Liver (tissue), 9 donors: ENCODE measurements around the gene ARFGAP1. TPM values are rescaled to one million over a fixed set of nuclear protein-coding genes. Genes with fewer than 3 reads are reported as not detected.

Experiments
- DNase-seq: peaks from one replicate; pipeline ENCODE4 v3.0.0-alpha.2; 2017; ENCODE audit warnings: low spot score
- H3K27ac ChIP-seq, 2 donors: one replicate each; pipeline ENCODE4 v1.7.0; 2013; ENCODE audit warnings: inconsistent platforms in 2 of 2, low read length in 2 of 2, control low read depth in 1 of 2, low read depth in 1 of 2, mild to moderate bottlenecking in 1 of 2
- H3K27me3 ChIP-seq, 4 donors: one replicate each; pipeline versions ENCODE4 v1.6.1 to v1.7.0; 2013; ENCODE audit warnings: low read length in 3 of 4, inconsistent platforms in 1 of 4, mild to moderate bottlenecking in 1 of 4, moderate library complexity in 1 of 4; ENCODE audit not compliant: control insufficient read depth in 4 of 4, insufficient read depth in 4 of 4
- H3K36me3 ChIP-seq, 4 donors: one replicate each; pipeline versions ENCODE4 v1.6.1 to v1.7.0; 2013; ENCODE audit warnings: low read length in 3 of 4, mild to moderate bottlenecking in 3 of 4, low read depth in 1 of 4, moderate library complexity in 1 of 4; ENCODE audit not compliant: control insufficient read depth in 4 of 4, insufficient read depth in 3 of 4
- H3K4me1 ChIP-seq, 4 donors: one replicate each; pipeline versions ENCODE4 v1.6.1 to v1.7.0; 2013; ENCODE audit warnings: low read length in 3 of 4, mild to moderate bottlenecking in 3 of 4, moderate library complexity in 1 of 4; ENCODE audit not compliant: control insufficient read depth in 4 of 4, insufficient read depth in 4 of 4
- H3K4me3 ChIP-seq, 3 donors: one replicate each; pipeline versions ENCODE4 v1.6.1 to v1.7.0; 2013; ENCODE audit warnings: low read length in 3 of 3, control low read depth in 1 of 3, low read depth in 1 of 3, mild to moderate bottlenecking in 1 of 3
- H3K9ac ChIP-seq, 2 donors: one replicate each; pipeline ENCODE4 v1.7.0; 2013; ENCODE audit warnings: low read length in 2 of 2, mild to moderate bottlenecking in 2 of 2, moderate library complexity in 2 of 2, control low read depth in 1 of 2, low read depth in 1 of 2
- H3K9me3 ChIP-seq, 4 donors: one replicate each; pipeline versions ENCODE4 v1.6.1 to v1.7.0; 2013; ENCODE audit warnings: low read length in 3 of 4; ENCODE audit not compliant: control insufficient read depth in 4 of 4
- EGR1 ChIP-seq, 2 donors: IDR thresholded peaks; 2 replicates each; pipeline ENCODE4 v1.6.1; 2016 to 2018; ENCODE audit warnings: antibody characterized with exemption in 2 of 2, low read depth in 2 of 2
- FOXA2 ChIP-seq: IDR thresholded peaks from 2 replicates; pipeline ENCODE4 v1.6.1; 2016; ENCODE audit warnings: antibody characterized with exemption
- GABPA ChIP-seq, 2 donors: IDR thresholded peaks in 1 of 2; conservative IDR thresholded peaks in 1 of 2; 2 replicates each; pipeline ENCODE4 v1.6.1; 2016; ENCODE audit warnings: antibody characterized with exemption in 2 of 2, mild to moderate bottlenecking in 1 of 2, moderate library complexity in 1 of 2
- HNF4A ChIP-seq, 2 donors: conservative IDR thresholded peaks; 2 replicates each; pipeline ENCODE4 v1.6.1; 2016; ENCODE audit warnings: antibody characterized with exemption in 2 of 2, mild to moderate bottlenecking in 2 of 2
- NR2F2 ChIP-seq: IDR thresholded peaks from 2 replicates; pipeline ENCODE4 v1.6.1; 2016; ENCODE audit warnings: antibody characterized with exemption
- RAD21 ChIP-seq, 2 donors: IDR thresholded peaks; 2 replicates each; pipeline ENCODE4 v1.6.1; 2016; ENCODE audit warnings: antibody characterized with exemption in 2 of 2, mild to moderate bottlenecking in 2 of 2
- whole genome bisulfite sequencing: extraction: QIAGEN DNeasy Blood & Tissue Kit; methylation state at CpG from one replicate; pipeline ENCODE4 v1.1.7; 2013; 5-methylcytosine and 5-hydroxymethylcytosine counted together
- polyA plus RNA-seq, 2 donors: library from polyadenylated mRNA; stranded (reverse) in 1 of 2; unstranded in 1 of 2; fragments of 200-250 nt in 1 of 2; fragments of >200 nt in 1 of 2; fragmentation: Nextera tagmentation in 1 of 2; extraction: Ambion mirVana in 1 of 2; gene quantifications; one replicate each; pipeline versions ENCODE4 v1.2.1 to v1.2.3, GENCODE V29; 2013 to 2015
- total RNA-seq, 2 donors: library from RNA; depleted of rRNA; stranded (reverse); fragments of >200 nt; gene quantifications; one replicate each; pipeline ENCODE4 v1.2.3, GENCODE V29; 2014
- TF ChIP-seq, protein P1 (sequence below): IDR thresholded peaks from 2 replicates; pipeline ENCODE4 v1.6.1; 2016; ENCODE audit warnings: antibody characterized with exemption
- TF ChIP-seq, protein P2 (sequence below): IDR thresholded peaks from 2 replicates; pipeline ENCODE4 v1.6.1; 2016; ENCODE audit warnings: antibody characterized with exemption
- TF ChIP-seq, protein P3 (sequence below): fragments of 150-350 bp; IDR thresholded peaks from 2 replicates; pipeline ENCODE4 v1.5.1; 2017; ENCODE audit warnings: improper control_type of control experiment, low read depth, low read length; ENCODE audit not compliant: missing input control
- donor health status: healthy.
- donor health status: healthy.
- donor health status: healthy.
- donor health status: healthy.
- donor health status: healthy.

ARFGAP1 gene
- total and polyA plus RNA-seq, 4 donors, result 11.2 to 29.7 (median 21.8) TPM

DNA sequence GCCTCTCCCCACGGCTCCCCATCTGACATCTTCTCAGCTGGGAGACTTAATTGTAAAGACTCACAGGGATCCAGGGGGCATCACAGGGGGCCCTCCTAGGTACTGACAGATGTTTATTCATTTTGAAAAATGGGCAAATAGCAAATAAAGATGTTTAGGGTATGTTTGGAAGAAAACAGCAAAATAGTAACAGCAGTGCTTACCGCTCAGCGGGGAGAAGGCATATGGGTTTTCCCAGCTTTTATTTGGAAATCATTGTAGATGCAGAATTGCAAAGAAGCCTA, 39.6 kb upstream of the ARFGAP1 start:
- 75% methylated on average over 3 of the region's 3 CpGs for WGBS
- TF ChIP-seq EGR1 (IDR thresholded peaks at IDR 0.05; ENCODE audit: low read depth in 2 of 2) (no peak), HNF4A (conservative IDR thresholded peaks at IDR 0.05) (no peak), FOXA2 (no peak)
- TF ChIP-seq, protein P1, sequence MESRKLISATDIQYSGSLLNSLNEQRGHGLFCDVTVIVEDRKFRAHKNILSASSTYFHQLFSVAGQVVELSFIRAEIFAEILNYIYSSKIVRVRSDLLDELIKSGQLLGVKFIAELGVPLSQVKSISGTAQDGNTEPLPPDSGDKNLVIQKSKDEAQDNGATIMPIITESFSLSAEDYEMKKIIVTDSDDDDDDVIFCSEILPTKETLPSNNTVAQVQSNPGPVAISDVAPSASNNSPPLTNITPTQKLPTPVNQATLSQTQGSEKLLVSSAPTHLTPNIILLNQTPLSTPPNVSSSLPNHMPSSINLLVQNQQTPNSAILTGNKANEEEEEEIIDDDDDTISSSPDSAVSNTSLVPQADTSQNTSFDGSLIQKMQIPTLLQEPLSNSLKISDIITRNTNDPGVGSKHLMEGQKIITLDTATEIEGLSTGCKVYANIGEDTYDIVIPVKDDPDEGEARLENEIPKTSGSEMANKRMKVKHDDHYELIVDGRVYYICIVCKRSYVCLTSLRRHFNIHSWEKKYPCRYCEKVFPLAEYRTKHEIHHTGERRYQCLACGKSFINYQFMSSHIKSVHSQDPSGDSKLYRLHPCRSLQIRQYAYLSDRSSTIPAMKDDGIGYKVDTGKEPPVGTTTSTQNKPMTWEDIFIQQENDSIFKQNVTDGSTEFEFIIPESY, result no peak
- H3K4me3 ChIP-seq, result no peak overlapping the region
- DNase-seq, result no peak
- H3K9ac ChIP-seq, result no peak overlapping the region
- H3K4me1 ChIP-seq, result peaks cover 0 to 4% (median 1%) of the 10 kb centered on the region in 4 donors
- peaks cover 0 to 7% (median 2%) of the 10 kb centered on the region in 4 donors for H3K27me3 ChIP-seq
- H3K36me3 ChIP-seq, result no peaks in the 10 kb centered on the region
- no peaks in the 10 kb centered on the region for H3K9me3 ChIP-seq
- no peak overlapping the region for H3K27ac ChIP-seq

DNA sequence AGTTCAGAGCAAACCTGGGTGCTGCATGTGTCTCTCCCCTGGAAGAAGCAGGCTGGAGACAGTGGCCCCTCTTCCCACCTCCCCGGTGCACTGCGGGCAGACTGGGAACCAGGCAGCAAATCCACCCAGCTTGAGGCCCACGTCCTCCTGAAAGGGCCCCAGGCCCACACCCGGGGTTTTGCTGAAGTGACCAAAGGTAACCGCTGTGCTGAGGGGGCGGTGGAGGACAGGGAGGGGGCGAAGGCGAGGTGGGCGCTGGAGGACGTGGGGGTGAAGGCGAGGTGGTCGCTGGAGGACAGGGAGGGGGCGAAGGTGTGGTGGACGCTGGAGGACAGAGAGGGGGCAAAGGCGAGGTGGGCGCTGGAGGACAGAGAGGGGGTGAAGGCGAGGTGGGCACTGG, 38.7 kb upstream of the ARFGAP1 start:
- peaks cover 0 to 4% (median 1%) of the 10 kb centered on the region in 4 donors for H3K4me1 ChIP-seq
- H3K9ac ChIP-seq, result no peak overlapping the region
- no peak for TF ChIP-seq EGR1 (IDR thresholded peaks at IDR 0.05; ENCODE audit: low read depth in 2 of 2)
- TF ChIP-seq, protein P2, sequence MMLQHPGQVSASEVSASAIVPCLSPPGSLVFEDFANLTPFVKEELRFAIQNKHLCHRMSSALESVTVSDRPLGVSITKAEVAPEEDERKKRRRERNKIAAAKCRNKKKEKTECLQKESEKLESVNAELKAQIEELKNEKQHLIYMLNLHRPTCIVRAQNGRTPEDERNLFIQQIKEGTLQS, result no peak
- no peak overlapping the region for H3K4me3 ChIP-seq
- peaks cover 0 to 4% (median 2%) of the 10 kb centered on the region in 4 donors for H3K27me3 ChIP-seq
- H3K36me3 ChIP-seq, result no peaks in the 10 kb centered on the region
- H3K27ac ChIP-seq, result no peak overlapping the region
- H3K9me3 ChIP-seq, result no peaks in the 10 kb centered on the region
- WGBS, result 82% methylated on average over 17 of the region's 17 CpGs
- DNase-seq, result no peak

DNA sequence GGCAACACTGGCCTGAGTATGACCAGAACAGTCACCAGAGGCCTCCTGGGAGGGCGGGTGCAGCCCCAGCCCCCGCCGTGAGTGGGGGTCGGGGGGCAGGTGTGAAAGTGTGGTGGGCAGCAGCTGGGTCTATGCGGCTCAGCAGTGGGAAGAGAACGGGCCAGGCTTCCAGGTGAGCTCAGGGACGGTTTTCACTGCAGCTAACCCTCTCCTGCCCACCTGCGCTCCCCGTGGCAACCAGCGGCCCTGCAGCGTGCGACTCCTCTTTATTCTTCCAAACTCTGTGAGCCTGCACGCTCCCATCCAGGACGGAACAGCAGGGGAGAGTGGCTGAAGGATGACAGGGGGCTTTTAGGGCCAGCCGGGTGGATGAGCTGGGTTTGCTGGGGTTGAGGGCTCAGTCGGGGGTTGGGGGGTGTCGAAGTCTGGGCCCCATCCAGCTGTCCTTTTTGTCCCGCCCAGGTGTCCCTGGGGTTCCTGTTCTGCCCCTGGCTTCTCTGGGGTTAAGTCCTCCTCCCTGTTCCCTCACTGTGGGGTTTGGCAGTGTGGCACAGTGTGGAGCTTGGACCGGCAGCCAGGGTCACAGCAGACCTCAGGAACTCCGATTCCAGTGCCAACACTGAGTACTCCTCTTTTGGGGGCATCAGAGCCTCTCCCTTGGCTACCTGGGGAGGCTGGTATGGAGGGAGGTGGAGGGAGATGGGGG, 37.8 kb upstream of the ARFGAP1 start:
- no peaks in the 10 kb centered on the region for H3K9me3 ChIP-seq
- no peak overlapping the region for H3K9ac ChIP-seq
- DNase-seq, result no peak
- no peak for TF ChIP-seq GABPA (IDR thresholded peaks at IDR 0.05 in 1 of 2, conservative IDR thresholded peaks at IDR 0.05 in 1 of 2)
- TF ChIP-seq, protein P2, result no peak
- TF ChIP-seq, protein P3, sequence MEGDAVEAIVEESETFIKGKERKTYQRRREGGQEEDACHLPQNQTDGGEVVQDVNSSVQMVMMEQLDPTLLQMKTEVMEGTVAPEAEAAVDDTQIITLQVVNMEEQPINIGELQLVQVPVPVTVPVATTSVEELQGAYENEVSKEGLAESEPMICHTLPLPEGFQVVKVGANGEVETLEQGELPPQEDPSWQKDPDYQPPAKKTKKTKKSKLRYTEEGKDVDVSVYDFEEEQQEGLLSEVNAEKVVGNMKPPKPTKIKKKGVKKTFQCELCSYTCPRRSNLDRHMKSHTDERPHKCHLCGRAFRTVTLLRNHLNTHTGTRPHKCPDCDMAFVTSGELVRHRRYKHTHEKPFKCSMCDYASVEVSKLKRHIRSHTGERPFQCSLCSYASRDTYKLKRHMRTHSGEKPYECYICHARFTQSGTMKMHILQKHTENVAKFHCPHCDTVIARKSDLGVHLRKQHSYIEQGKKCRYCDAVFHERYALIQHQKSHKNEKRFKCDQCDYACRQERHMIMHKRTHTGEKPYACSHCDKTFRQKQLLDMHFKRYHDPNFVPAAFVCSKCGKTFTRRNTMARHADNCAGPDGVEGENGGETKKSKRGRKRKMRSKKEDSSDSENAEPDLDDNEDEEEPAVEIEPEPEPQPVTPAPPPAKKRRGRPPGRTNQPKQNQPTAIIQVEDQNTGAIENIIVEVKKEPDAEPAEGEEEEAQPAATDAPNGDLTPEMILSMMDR, result peak; percentile 54
- TF ChIP-seq, protein P1, result no peak
- peak in 1 of 2 donors; percentile 18 for TF ChIP-seq RAD21 (IDR thresholded peaks at IDR 0.05)
- no peak for TF ChIP-seq NR2F2
- H3K4me3 ChIP-seq, result no peak overlapping the region
- H3K27me3 ChIP-seq, result peaks cover 0 to 4% (median 2%) of the 10 kb centered on the region in 4 donors
- H3K27ac ChIP-seq, result no peak overlapping the region
- no peaks in the 10 kb centered on the region for H3K36me3 ChIP-seq
- WGBS, result 18% methylated on average over 20 of the region's 20 CpGs
- peaks cover 0 to 4% (median 1%) of the 10 kb centered on the region in 4 donors for H3K4me1 ChIP-seq
